ENCODE data around the gene CTIF. TPM values are rescaled to one million over a fixed set of nuclear protein-coding genes. Genes with fewer than 3 reads are reported as not detected.
"Not testable (repeated sequence)": the region's sequence is repeated elsewhere in the genome, so short reads cannot be mapped to it uniquely, and the experiment has no call there.

CTIF gene
- total and polyA plus RNA-seq, 2 donors: 1.7 to 11.3 TPM

- H3K4me3 ChIP-seq (ENCODE audit: low read length in 2 of 2); H3K27me3 ChIP-seq (ENCODE audit: control insufficient read depth in 2 of 2, insufficient read depth in 1 of 2, low read length in 1 of 2); H3K36me3 ChIP-seq (ENCODE audit: control insufficient read depth in 2 of 2, insufficient read depth in 2 of 2, low read length in 1 of 2); H3K27ac ChIP-seq (ENCODE audit: low read depth in 1 of 2, low read length in 1 of 2); H3K4me1 ChIP-seq (ENCODE audit: control insufficient read depth in 2 of 2, insufficient read depth in 2 of 2, low read length in 2 of 2); H3K9me3 ChIP-seq (ENCODE audit: control insufficient read depth in 2 of 2, insufficient read depth in 1 of 2, low read length in 1 of 2); DNase-seq (ENCODE audit: low read depth in 6 of 9, low spot score in 9 of 9): not testable (repeated sequence)
- 84% methylated on average over 1 of the region's 1 CpG for WGBS
These were observed 31.8 kb upstream of the CTIF start for GRCh38 chr18:48506983-48507568.

DNA sequence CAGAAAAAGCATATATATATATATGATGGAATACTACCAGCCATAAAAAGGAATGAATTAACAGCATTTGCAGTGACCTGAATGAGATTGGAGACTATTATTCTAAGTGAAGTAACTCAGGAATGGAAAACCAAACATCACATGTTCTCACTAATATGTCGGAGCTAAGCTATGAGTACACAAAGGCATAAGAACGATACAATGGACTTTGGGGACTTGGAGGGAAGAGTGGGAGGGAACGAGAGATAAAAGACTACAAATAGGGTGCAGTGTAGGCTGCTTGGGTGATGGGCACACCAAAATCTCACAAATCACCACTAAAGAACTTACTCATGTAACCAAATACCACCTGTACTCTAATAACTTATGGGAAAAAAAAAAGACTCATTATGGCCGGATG lies 26.3 kb upstream of the CTIF start:
- not testable (repeated sequence) for H3K27me3 ChIP-seq (ENCODE audit: control insufficient read depth in 2 of 2, insufficient read depth in 1 of 2, low read length in 1 of 2); H3K27ac ChIP-seq (ENCODE audit: low read depth in 1 of 2, low read length in 1 of 2); H3K4me3 ChIP-seq (ENCODE audit: low read length in 2 of 2); H3K9me3 ChIP-seq (ENCODE audit: control insufficient read depth in 2 of 2, insufficient read depth in 1 of 2, low read length in 1 of 2); DNase-seq (ENCODE audit: low read depth in 6 of 9, low spot score in 9 of 9); H3K4me1 ChIP-seq (ENCODE audit: control insufficient read depth in 2 of 2, insufficient read depth in 2 of 2, low read length in 2 of 2); H3K36me3 ChIP-seq (ENCODE audit: control insufficient read depth in 2 of 2, insufficient read depth in 2 of 2, low read length in 1 of 2)
- WGBS: 95% methylated on average over 4 of the region's 4 CpGs

- Histone ChIP-seq H3K36me3 (ENCODE audit: control insufficient read depth in 2 of 2, insufficient read depth in 2 of 2, low read length in 1 of 2) (no peaks in the 10 kb centered on the region), H3K27me3 (ENCODE audit: control insufficient read depth in 2 of 2, insufficient read depth in 1 of 2, low read length in 1 of 2) (peaks cover 0 to 2% of the 10 kb centered on the region in 2 donors), H3K4me3 (ENCODE audit: low read length in 2 of 2) (no peak overlapping the region), H3K9me3 (ENCODE audit: control insufficient read depth in 2 of 2, insufficient read depth in 1 of 2, low read length in 1 of 2) (no peaks in the 10 kb centered on the region), H3K4me1 (ENCODE audit: control insufficient read depth in 2 of 2, insufficient read depth in 2 of 2, low read length in 2 of 2) (no peaks in the 10 kb centered on the region), H3K27ac (ENCODE audit: low read depth in 1 of 2, low read length in 1 of 2) (no peak overlapping the region)
- 94% methylated on average over 11 of the region's 11 CpGs for WGBS
- DNase-seq (ENCODE audit: low read depth in 6 of 9, low spot score in 9 of 9): no peak
These were observed 24.0 kb upstream of the CTIF start for GRCh38 chr18:48514786-48515185.

- H3K4me3 ChIP-seq (ENCODE audit: low read length in 2 of 2): no peak overlapping the region
- no peaks in the 10 kb centered on the region for H3K36me3 ChIP-seq (ENCODE audit: control insufficient read depth in 2 of 2, insufficient read depth in 2 of 2, low read length in 1 of 2)
- peaks cover 0 to 6% of the 10 kb centered on the region in 2 donors for H3K27me3 ChIP-seq (ENCODE audit: control insufficient read depth in 2 of 2, insufficient read depth in 1 of 2, low read length in 1 of 2)
- no peak overlapping the region for H3K27ac ChIP-seq (ENCODE audit: low read depth in 1 of 2, low read length in 1 of 2)
- DNase-seq (ENCODE audit: low read depth in 6 of 9, low spot score in 9 of 9): no peak
- no peaks in the 10 kb centered on the region for H3K4me1 ChIP-seq (ENCODE audit: control insufficient read depth in 2 of 2, insufficient read depth in 2 of 2, low read length in 2 of 2)
- WGBS: 90% methylated on average over 7 of the region's 7 CpGs
- no peaks in the 10 kb centered on the region for H3K9me3 ChIP-seq (ENCODE audit: control insufficient read depth in 2 of 2, insufficient read depth in 1 of 2, low read length in 1 of 2)
These were observed 21.8 kb upstream of the CTIF start for GRCh38 chr18:48517048-48517447.

DNA sequence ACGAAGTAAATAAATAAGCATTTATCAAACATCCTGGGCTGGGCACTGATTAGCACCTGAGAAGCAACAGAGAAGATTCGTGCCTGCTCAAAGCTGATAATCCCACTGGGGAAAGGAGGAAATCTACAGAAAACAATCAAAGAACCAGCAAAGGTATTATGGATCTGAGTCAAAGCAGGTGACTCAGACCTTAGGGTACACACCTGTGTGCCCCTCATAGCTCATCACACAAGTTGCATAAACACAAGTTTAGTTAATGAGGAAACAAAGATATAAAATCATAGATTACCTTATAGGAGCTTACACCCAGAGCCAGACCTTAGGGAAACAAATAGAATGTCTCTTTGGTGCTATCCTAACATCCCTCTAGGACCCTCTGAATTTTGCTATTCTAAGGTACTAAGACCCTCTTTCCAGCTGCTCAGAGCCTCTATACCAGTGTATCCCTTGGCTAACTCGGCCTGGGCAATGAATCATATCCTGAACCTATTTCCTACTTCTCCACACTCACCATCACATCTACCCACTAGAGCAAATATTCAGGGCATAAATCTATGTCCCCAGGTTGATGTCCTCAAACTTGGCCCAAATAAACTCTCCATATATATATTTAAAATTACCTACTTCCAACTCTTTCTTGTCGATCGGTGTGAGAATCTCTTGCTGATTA lies 19.3 kb upstream of the CTIF start:
- H3K9me3 ChIP-seq (ENCODE audit: control insufficient read depth in 2 of 2, insufficient read depth in 1 of 2, low read length in 1 of 2): no peaks in the 10 kb centered on the region
- 83% methylated on average over 5 of the region's 5 CpGs for WGBS
- H3K36me3 ChIP-seq (ENCODE audit: control insufficient read depth in 2 of 2, insufficient read depth in 2 of 2, low read length in 1 of 2): no peaks in the 10 kb centered on the region
- peaks cover 0 to 7% of the 10 kb centered on the region in 2 donors for H3K27me3 ChIP-seq (ENCODE audit: control insufficient read depth in 2 of 2, insufficient read depth in 1 of 2, low read length in 1 of 2)
- H3K4me1 ChIP-seq (ENCODE audit: control insufficient read depth in 2 of 2, insufficient read depth in 2 of 2, low read length in 2 of 2): no peaks in the 10 kb centered on the region
- DNase-seq (ENCODE audit: low read depth in 6 of 9, low spot score in 9 of 9): no peak
- H3K27ac ChIP-seq (ENCODE audit: low read depth in 1 of 2, low read length in 1 of 2): no peak overlapping the region
- H3K4me3 ChIP-seq (ENCODE audit: low read length in 2 of 2): no peak overlapping the region

DNA sequence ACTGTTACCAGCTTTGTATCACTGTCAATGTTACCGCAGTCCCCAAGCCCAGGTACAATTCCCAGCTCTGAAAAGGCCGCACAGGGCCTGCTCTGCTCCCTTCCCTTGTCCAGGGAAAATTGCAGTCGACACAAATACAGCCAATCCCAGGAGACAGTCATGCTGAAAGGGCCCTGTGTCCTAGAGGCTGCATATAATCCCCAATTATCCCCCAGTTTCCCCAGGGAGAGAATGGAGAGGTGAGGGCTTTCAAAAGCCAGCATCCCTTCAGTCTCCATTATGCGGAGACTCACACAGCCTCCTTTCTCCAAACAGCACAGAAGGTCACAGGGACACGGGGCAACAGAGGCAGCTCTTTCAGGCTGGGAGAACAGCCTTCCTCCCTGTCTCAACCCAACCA lies 17.1 kb upstream of the CTIF start:
- Histone ChIP-seq H3K27ac (ENCODE audit: low read depth in 1 of 2, low read length in 1 of 2) (no peak overlapping the region), H3K9me3 (ENCODE audit: control insufficient read depth in 2 of 2, insufficient read depth in 1 of 2, low read length in 1 of 2) (no peaks in the 10 kb centered on the region), H3K4me1 (ENCODE audit: control insufficient read depth in 2 of 2, insufficient read depth in 2 of 2, low read length in 2 of 2) (no peaks in the 10 kb centered on the region), H3K4me3 (ENCODE audit: low read length in 2 of 2) (no peak overlapping the region), H3K27me3 (ENCODE audit: control insufficient read depth in 2 of 2, insufficient read depth in 1 of 2, low read length in 1 of 2) (peaks cover 0 to 15% of the 10 kb centered on the region in 2 donors), H3K36me3 (ENCODE audit: control insufficient read depth in 2 of 2, insufficient read depth in 2 of 2, low read length in 1 of 2) (no peaks in the 10 kb centered on the region)
- no peak for DNase-seq (ENCODE audit: low read depth in 6 of 9, low spot score in 9 of 9)
- WGBS: 94% methylated on average over 5 of the region's 5 CpGs

GRCh38 chr18:48525671-48526070 lies 13.2 kb upstream of the CTIF start:
- DNase-seq (ENCODE audit: low read depth in 6 of 9, low spot score in 9 of 9): no peak

GRCh38 chr18:48527461-48527860 lies 11.4 kb upstream of the CTIF start:
- H3K36me3 ChIP-seq (ENCODE audit: control insufficient read depth in 2 of 2, insufficient read depth in 2 of 2, low read length in 1 of 2): no peaks in the 10 kb centered on the region
- 96% methylated on average over 4 of the region's 4 CpGs for WGBS
- H3K4me3 ChIP-seq (ENCODE audit: low read length in 2 of 2): no peak overlapping the region
- peaks cover 0 to 10% of the 10 kb centered on the region in 2 donors for H3K27me3 ChIP-seq (ENCODE audit: control insufficient read depth in 2 of 2, insufficient read depth in 1 of 2, low read length in 1 of 2)
- DNase-seq (ENCODE audit: low read depth in 6 of 9, low spot score in 9 of 9): no peak
- H3K27ac ChIP-seq (ENCODE audit: low read depth in 1 of 2, low read length in 1 of 2): no peak overlapping the region
- no peaks in the 10 kb centered on the region for H3K4me1 ChIP-seq (ENCODE audit: control insufficient read depth in 2 of 2, insufficient read depth in 2 of 2, low read length in 2 of 2)
- H3K9me3 ChIP-seq (ENCODE audit: control insufficient read depth in 2 of 2, insufficient read depth in 1 of 2, low read length in 1 of 2): no peaks in the 10 kb centered on the region

More at GRCh38 chr18:48525671-48526070, 13.2 kb upstream of the CTIF start:
- H3K4me1 ChIP-seq (ENCODE audit: control insufficient read depth in 2 of 2, insufficient read depth in 2 of 2, low read length in 2 of 2): no peaks in the 10 kb centered on the region
- no peaks in the 10 kb centered on the region for H3K36me3 ChIP-seq (ENCODE audit: control insufficient read depth in 2 of 2, insufficient read depth in 2 of 2, low read length in 1 of 2)
- peaks cover 0 to 14% of the 10 kb centered on the region in 2 donors for H3K27me3 ChIP-seq (ENCODE audit: control insufficient read depth in 2 of 2, insufficient read depth in 1 of 2, low read length in 1 of 2)
- H3K9me3 ChIP-seq (ENCODE audit: control insufficient read depth in 2 of 2, insufficient read depth in 1 of 2, low read length in 1 of 2): no peaks in the 10 kb centered on the region
- H3K4me3 ChIP-seq (ENCODE audit: low read length in 2 of 2): no peak overlapping the region
- no peak overlapping the region for H3K27ac ChIP-seq (ENCODE audit: low read depth in 1 of 2, low read length in 1 of 2)

GRCh38 chr18:48528861-48529260 lies 10.0 kb upstream of the CTIF start:
- no peak overlapping the region for H3K27ac ChIP-seq (ENCODE audit: low read depth in 1 of 2, low read length in 1 of 2)
- H3K36me3 ChIP-seq (ENCODE audit: control insufficient read depth in 2 of 2, insufficient read depth in 2 of 2, low read length in 1 of 2): no peaks in the 10 kb centered on the region
- H3K4me3 ChIP-seq (ENCODE audit: low read length in 2 of 2): no peak overlapping the region
- H3K4me1 ChIP-seq (ENCODE audit: control insufficient read depth in 2 of 2, insufficient read depth in 2 of 2, low read length in 2 of 2): no peaks in the 10 kb centered on the region
- no peak for DNase-seq (ENCODE audit: low read depth in 6 of 9, low spot score in 9 of 9)
- 95% methylated on average over 5 of the region's 5 CpGs for WGBS
- peaks cover 0 to 10% of the 10 kb centered on the region in 2 donors for H3K27me3 ChIP-seq (ENCODE audit: control insufficient read depth in 2 of 2, insufficient read depth in 1 of 2, low read length in 1 of 2)
- no peaks in the 10 kb centered on the region for H3K9me3 ChIP-seq (ENCODE audit: control insufficient read depth in 2 of 2, insufficient read depth in 1 of 2, low read length in 1 of 2)

Measured in thymus (tissue), 11 donors.